Measurements from ENCODE around the gene WDR20. TPM values are rescaled to one million over a fixed set of nuclear protein-coding genes. Genes with fewer than 3 reads are reported as not detected.

The WDR20 gene
- total RNA-seq, 1 donor from 2014 or later, result 42.3 TPM

GRCh38 chr14:102233081-102233480 lies 93.4 kb downstream of the WDR20 start:
- TF ChIP-seq CTCF (IDR thresholded peaks at IDR 0.05), result no peak
- H3K4me1 Mint-ChIP-seq, result no peaks in the 10 kb centered on the region
- no peaks in the 10 kb centered on the region for H3K36me3 Mint-ChIP-seq (ENCODE audit: low read depth)
- no peak overlapping the region for H3K4me3 Mint-ChIP-seq
- no peaks in the 10 kb centered on the region for H3K27me3 Mint-ChIP-seq
- no peak overlapping the region for H3K27ac Mint-ChIP-seq
- ChIA-PET CTCF (interaction anchor here (1.5 kb wide), 1 partner anchor 81 kb away, joined by 3 read pairs; no protein-coding TSS in a partner anchor), POLR2A (no interaction called here)
- DNase-seq (no peak), ATAC-seq (ENCODE audit: low read depth) (no peak)
- no peaks in the 10 kb centered on the region for H3K9me3 Mint-ChIP-seq
- intact Hi-C loops (cut with micrococcal nuclease), result loop anchor here (10.0 kb wide), 1 partner anchor 282 kb away; no protein-coding TSS in a partner anchor

- ChIA-PET CTCF (interaction anchor here (1.5 kb wide), 1 partner anchor 80 kb away, joined by 3 read pairs; no protein-coding TSS in a partner anchor), POLR2A (no interaction called here)
- Mint-ChIP-seq H3K4me1 (no peaks in the 10 kb centered on the region), H3K9me3 (no peaks in the 10 kb centered on the region), H3K27me3 (no peaks in the 10 kb centered on the region), H3K36me3 (ENCODE audit: low read depth) (no peaks in the 10 kb centered on the region), H3K27ac (no peak overlapping the region), H3K4me3 (no peak overlapping the region)
- TF ChIP-seq CTCF (IDR thresholded peaks at IDR 0.05), result no peak
- no peak for DNase-seq
- no peak for ATAC-seq (ENCODE audit: low read depth)
- intact Hi-C loops (cut with micrococcal nuclease), result loop anchor here (1.0 to 10.0 kb wide), 2 partner anchors 80 to 280 kb away; no protein-coding TSS in a partner anchor
Measured at GRCh38 chr14:102234331-102235264, 94.9 kb downstream of the WDR20 start.

GRCh38 chr14:102235275-102235897 lies 95.7 kb downstream of the WDR20 start:
- peak; percentile 52 for DNase-seq
- no peaks in the 10 kb centered on the region for H3K36me3 Mint-ChIP-seq (ENCODE audit: low read depth)
- POLR2A ChIA-PET, result no interaction called here
- peak; percentile 37 for TF ChIP-seq CTCF (IDR thresholded peaks at IDR 0.05)
- H3K4me1 Mint-ChIP-seq, result no peaks in the 10 kb centered on the region
- intact Hi-C loops (cut with micrococcal nuclease), result loop anchor here (1.0 to 10.0 kb wide), 2 partner anchors 79 to 279 kb away; no protein-coding TSS in a partner anchor
- no peaks in the 10 kb centered on the region for H3K27me3 Mint-ChIP-seq
- no peak overlapping the region for H3K4me3 Mint-ChIP-seq
- CTCF ChIA-PET, result interaction anchor here (3.0 kb wide), 1 partner anchor 79 kb away, joined by 12 read pairs; no protein-coding TSS in a partner anchor
- H3K27ac Mint-ChIP-seq, result no peak overlapping the region
- peak; percentile 99 for ATAC-seq (ENCODE audit: low read depth)
- H3K9me3 Mint-ChIP-seq, result no peaks in the 10 kb centered on the region

GRCh38 chr14:102236026-102236425 lies 96.3 kb downstream of the WDR20 start:
- ATAC-seq (ENCODE audit: low read depth) (no peak), DNase-seq (no peak)
- Mint-ChIP-seq H3K9me3 (no peaks in the 10 kb centered on the region), H3K36me3 (ENCODE audit: low read depth) (no peaks in the 10 kb centered on the region), H3K27ac (no peak overlapping the region), H3K4me1 (no peaks in the 10 kb centered on the region), H3K27me3 (no peaks in the 10 kb centered on the region), H3K4me3 (no peak overlapping the region)
- ChIA-PET CTCF (interaction anchor here (3.0 kb wide), 1 partner anchor 78 kb away, joined by 12 read pairs; no protein-coding TSS in a partner anchor), POLR2A (no interaction called here)
- no peak for TF ChIP-seq CTCF (IDR thresholded peaks at IDR 0.05)
- intact Hi-C loops (cut with micrococcal nuclease), result loop anchor here (10.0 kb wide), 1 partner anchor 279 kb away; no protein-coding TSS in a partner anchor

GRCh38 chr14:102238131-102238530 lies 98.4 kb downstream of the WDR20 start:
- no peak for TF ChIP-seq CTCF (IDR thresholded peaks at IDR 0.05)
- no peaks in the 10 kb centered on the region for H3K27me3 Mint-ChIP-seq
- H3K9me3 Mint-ChIP-seq, result no peaks in the 10 kb centered on the region
- POLR2A ChIA-PET, result no interaction called here
- CTCF ChIA-PET, result interaction anchor here (3.0 kb wide), 1 partner anchor 76 kb away, joined by 12 read pairs; no protein-coding TSS in a partner anchor
- intact Hi-C loops (cut with micrococcal nuclease), result loop anchor here (10.0 kb wide), 1 partner anchor 277 kb away; no protein-coding TSS in a partner anchor
- DNase-seq (no peak), ATAC-seq (ENCODE audit: low read depth) (no peak)
- no peak overlapping the region for H3K4me3 Mint-ChIP-seq
- H3K4me1 Mint-ChIP-seq, result no peaks in the 10 kb centered on the region
- no peaks in the 10 kb centered on the region for H3K36me3 Mint-ChIP-seq (ENCODE audit: low read depth)
- H3K27ac Mint-ChIP-seq, result no peak overlapping the region
